Stimulated activated effector memory CD8-positive, alpha-beta T cell treated with anti-CD3 and anti-CD28 coated beads, Interleukin-12 subunit alpha, Interleukin-12 subunit beta, amount 100 ng/mL, for 72 hours (primary cell): ENCODE measurements around the gene DPEP2.
"Not testable (repeated sequence)": the region's sequence is repeated elsewhere in the genome, so short reads cannot be mapped to it uniquely, and the experiment has no call there.

Source experiments
- ATAC-seq: fragments of 150-1000 bp; cut with Tn5 transposase; 2 replicates; pipeline ENCODE4 v1.10.0; 2021
- DNase-seq, 2 donors: peaks; one replicate each; pipeline ENCODE4 v3.0.0; 2021 to 2022; ENCODE audit warnings: low spot score in 2 of 2
- H3K27ac Mint-ChIP-seq: one replicate; pipeline ENCODE4 v1.8.0; 2022; ENCODE audit warnings: mild to moderate bottlenecking, mixed read lengths
- H3K36me3 Mint-ChIP-seq: one replicate; pipeline ENCODE4 v1.8.0; 2022; ENCODE audit warnings: mild to moderate bottlenecking, mixed read lengths
- H3K4me1 Mint-ChIP-seq: one replicate; pipeline ENCODE4 v1.8.0; 2022; ENCODE audit warnings: mixed read lengths
- H3K4me3 Mint-ChIP-seq: one replicate; pipeline ENCODE4 v1.8.0; 2022; ENCODE audit warnings: mild to moderate bottlenecking, mixed read lengths
- H3K9me3 Mint-ChIP-seq: one replicate; pipeline ENCODE4 v1.8.0; 2022; ENCODE audit warnings: mixed read lengths

Gene DPEP2

GRCh38 chr16:67998779-67999688 lies at the start of gene DPEP2:
Gene DPEP2, minus strand, starts transcription at chr16:67999484. Its CDS starts 6,272 bp downstream, at chr16:67993212.
- peak; percentile 93 for ATAC-seq
- not testable (repeated sequence) for H3K9me3 Mint-ChIP-seq, H3K36me3 Mint-ChIP-seq
- Mint-ChIP-seq H3K4me1 (peaks cover 40% of the 10 kb centered on the region), H3K27ac (peak within 1 kb of the TSS; percentile 91), H3K4me3 (peak within 1 kb of the TSS; percentile 69)
- DNase-seq: peak in 1 of 2 donors; percentile 66

- H3K27ac Mint-ChIP-seq: no peak overlapping the region
- ATAC-seq (no peak), DNase-seq (no peak)
- H3K9me3 Mint-ChIP-seq: no peaks in the 10 kb centered on the region
- peaks cover 70% of the 10 kb centered on the region for H3K36me3 Mint-ChIP-seq
- no peak overlapping the region for H3K4me3 Mint-ChIP-seq
- H3K4me1 Mint-ChIP-seq: no peaks in the 10 kb centered on the region
These were observed 48.7 kb upstream of the DPEP2 start for GRCh38 chr16:68047987-68048386.

- Mint-ChIP-seq H3K4me3 (no peak overlapping the region), H3K36me3 (peaks cover 59% of the 10 kb centered on the region), H3K9me3 (no peaks in the 10 kb centered on the region), H3K4me1 (no peaks in the 10 kb centered on the region), H3K27ac (no peak overlapping the region)
- no peak for DNase-seq
- ATAC-seq: no peak
These were observed 46.8 kb upstream of the DPEP2 start for GRCh38 chr16:68046106-68046505.

- Mint-ChIP-seq H3K36me3 (peaks cover 67% of the 10 kb centered on the region), H3K9me3 (no peaks in the 10 kb centered on the region), H3K4me1 (peaks cover 9% of the 10 kb centered on the region), H3K27ac (no peak overlapping the region), H3K4me3 (no peak overlapping the region)
- DNase-seq (no peak), ATAC-seq (no peak)
These were observed 42.5 kb upstream of the DPEP2 start for GRCh38 chr16:68041783-68042182.

GRCh38 chr16:68040506-68041288 lies 41.4 kb upstream of the DPEP2 start:
- peaks cover 69% of the 10 kb centered on the region for H3K36me3 Mint-ChIP-seq
- H3K4me1 Mint-ChIP-seq: peaks cover 13% of the 10 kb centered on the region
- ATAC-seq (peak; percentile 99), DNase-seq (peak; percentile 87 to 92)
- no peak overlapping the region for H3K4me3 Mint-ChIP-seq
- peak overlapping the region; percentile 54 for H3K27ac Mint-ChIP-seq
- H3K9me3 Mint-ChIP-seq: no peaks in the 10 kb centered on the region

GRCh38 chr16:68037841-68038597 lies 38.7 kb upstream of the DPEP2 start:
- no peak for ATAC-seq
- peaks cover 13% of the 10 kb centered on the region for H3K4me1 Mint-ChIP-seq
- DNase-seq: no peak
- no peak overlapping the region for H3K4me3 Mint-ChIP-seq
- peaks cover 52% of the 10 kb centered on the region for H3K36me3 Mint-ChIP-seq
- H3K9me3 Mint-ChIP-seq: no peaks in the 10 kb centered on the region
- H3K27ac Mint-ChIP-seq: no peak overlapping the region

GRCh38 chr16:68035227-68035626 lies 35.9 kb upstream of the DPEP2 start:
- Mint-ChIP-seq H3K4me3 (no peak overlapping the region), H3K9me3 (no peaks in the 10 kb centered on the region), H3K27ac (no peak overlapping the region), H3K36me3 (peaks cover 47% of the 10 kb centered on the region), H3K4me1 (peaks cover 22% of the 10 kb centered on the region)
- DNase-seq (no peak), ATAC-seq (no peak)

GRCh38 chr16:68033101-68033500 lies 33.8 kb upstream of the DPEP2 start:
- DNase-seq (no peak), ATAC-seq (no peak)
- peak overlapping the region; percentile 72 for H3K27ac Mint-ChIP-seq
- H3K4me3 Mint-ChIP-seq: no peak overlapping the region
- H3K4me1 Mint-ChIP-seq: peaks cover 21% of the 10 kb centered on the region
- H3K36me3 Mint-ChIP-seq: peaks cover 42% of the 10 kb centered on the region
- H3K9me3 Mint-ChIP-seq: no peaks in the 10 kb centered on the region

GRCh38 chr16:68031951-68032350 lies 32.7 kb upstream of the DPEP2 start:
- H3K4me1 Mint-ChIP-seq: peaks cover 24% of the 10 kb centered on the region
- peak overlapping the region; percentile 72 for H3K27ac Mint-ChIP-seq
- H3K36me3 Mint-ChIP-seq: peaks cover 48% of the 10 kb centered on the region
- H3K9me3 Mint-ChIP-seq: no peaks in the 10 kb centered on the region
- peak; percentile 96 for ATAC-seq
- no peak for DNase-seq
- H3K4me3 Mint-ChIP-seq: no peak overlapping the region

GRCh38 chr16:68030108-68030507 lies 30.8 kb upstream of the DPEP2 start:
- H3K9me3 Mint-ChIP-seq, ATAC-seq, H3K4me3 Mint-ChIP-seq, DNase-seq, H3K27ac Mint-ChIP-seq: not testable (repeated sequence)
- Mint-ChIP-seq H3K36me3 (peaks cover 49% of the 10 kb centered on the region), H3K4me1 (peaks cover 18% of the 10 kb centered on the region)

- DNase-seq: no peak
- Mint-ChIP-seq H3K4me1 (peaks cover 19% of the 10 kb centered on the region), H3K27ac (no peak overlapping the region), H3K36me3 (peaks cover 48% of the 10 kb centered on the region), H3K9me3 (no peaks in the 10 kb centered on the region), H3K4me3 (no peak overlapping the region)
- ATAC-seq: no peak
These were observed 29.7 kb upstream of the DPEP2 start for GRCh38 chr16:68028996-68029395.

- peak within 1 kb of the TSS; percentile 94 for H3K4me3 Mint-ChIP-seq
- peaks cover 53% of the 10 kb centered on the region for H3K36me3 Mint-ChIP-seq
- peak; percentile 98 for ATAC-seq
These were observed 23.6 kb upstream of the DPEP2 start, which contains the start of the genes DDX28 and DUS2 for GRCh38 chr16:68022728-68023537. Gene DDX28, minus strand, starts transcription at chr16:68023232. Its CDS starts 30 bp downstream, at chr16:68023202. Gene DUS2, plus strand, starts transcription at chr16:68023284. Its CDS starts 14,740 bp downstream, at chr16:68038024.

GRCh38 chr16:68022278-68022727 lies 23.0 kb upstream of the DPEP2 start:
- peaks cover 28% of the 10 kb centered on the region for H3K4me1 Mint-ChIP-seq
- peak overlapping the region; percentile 98 for H3K27ac Mint-ChIP-seq
- H3K9me3 Mint-ChIP-seq: no peaks in the 10 kb centered on the region
- DNase-seq (no peak), ATAC-seq (no peak)
- peak overlapping the region; percentile 94 for H3K4me3 Mint-ChIP-seq
- H3K36me3 Mint-ChIP-seq: peaks cover 47% of the 10 kb centered on the region

More at GRCh38 chr16:68022728-68023537, 23.6 kb upstream of the DPEP2 start, which contains the start of the genes DDX28 and DUS2:
- peak within 1 kb of the TSS; percentile 98 for H3K27ac Mint-ChIP-seq
- peaks cover 33% of the 10 kb centered on the region for H3K4me1 Mint-ChIP-seq
- no peaks in the 10 kb centered on the region for H3K9me3 Mint-ChIP-seq
- DNase-seq: peak; percentile 95 to 97

- peaks cover 39% of the 10 kb centered on the region for H3K36me3 Mint-ChIP-seq
- H3K4me1 Mint-ChIP-seq: peaks cover 28% of the 10 kb centered on the region
- H3K9me3 Mint-ChIP-seq: no peaks in the 10 kb centered on the region
- peak overlapping the region; percentile 98 for H3K27ac Mint-ChIP-seq
- no peak for DNase-seq
- peak overlapping the region; percentile 94 for H3K4me3 Mint-ChIP-seq
- ATAC-seq: no peak
These were observed 22.2 kb upstream of the DPEP2 start for GRCh38 chr16:68021490-68021889.
